GM12878 (cell line): ENCODE results near the gene SEBOX. TPM values are rescaled to one million over a fixed set of nuclear protein-coding genes. Genes with fewer than 3 reads are reported as not detected.

Experiments
- ATAC-seq: fragments of 200-7000 bp; cut with Tn5 transposase; 3 replicates; pipeline ENCODE4 v1.9.1; 2020; ENCODE audit warnings: mild to moderate bottlenecking, moderate library complexity
- BruUV-seq: library from RNA; stranded (reverse); fragments of 400-500 nt; replicated peaks from 2 replicates; lab custom pipeline; 2021; lab: Mats Ljungman, UMichigan
- CTCF ChIA-PET: fragments of 300-600 bp; sonication (Branson Sonifier 250); formaldehyde crosslinking; extraction: SDS; loops from one replicate; lab custom pipeline; 2021; ENCODE audit warnings: inconsistent platforms; lab: Yijun Ruan, JAX
- POLR2A ChIA-PET: fragments of 350-600 bp; formaldehyde crosslinking; extraction: SDS; loops from one replicate; lab custom pipeline; 2021; ENCODE audit warnings: inconsistent platforms; lab: Charles Lee
- RAD21 ChIA-PET: fragments of 300-600 bp; sonication (Branson Sonifier 250); formaldehyde crosslinking; loops from one replicate; lab custom pipeline; 2023; ENCODE audit warnings: antibody characterized with exemption; ENCODE audit not compliant: unreplicated experiment; lab: Charles Lee
- SMC1A ChIA-PET: fragments of 300-600 bp; sonication (Branson Sonifier 250); formaldehyde crosslinking; loops from one replicate; lab custom pipeline; 2023; ENCODE audit not compliant: unreplicated experiment, uncharacterized antibody; lab: Charles Lee
- DNase-seq: peaks from one replicate; pipeline ENCODE4 v3.0.0-alpha.2; 2011; ENCODE audit warnings: low read depth, low spot score
- FAIRE-seq: peaks from 3 replicates; lab custom pipeline; 2011; peaks lifted over from hg19 to GRCh38; lab: Jason Lieb, UNC
- H2AFZ ChIP-seq: 2 replicates; pipeline ENCODE4 v1.6.0; 2011; ENCODE audit warnings: low read depth, low read length, control low read depth; ENCODE audit not compliant: control insufficient read depth
- H3K27ac ChIP-seq: 2 replicates; pipeline ENCODE4 v1.5.1; 2011; ENCODE audit warnings: control low read depth; ENCODE audit not compliant: control insufficient read depth, insufficient read depth
- H3K27me3 ChIP-seq, 2 experiments: replicated peaks in 1 of 2; 2 replicates each; pipeline versions ENCODE4 v1.6.0 to v1.6.1; 2011; ENCODE audit warnings: low read length in 1 of 2; ENCODE audit not compliant: control insufficient read depth in 2 of 2, insufficient read depth in 2 of 2
- H3K36me3 ChIP-seq, 2 experiments: 2 replicates each; pipeline ENCODE4 v1.5.1; 2011; ENCODE audit warnings: low read length in 1 of 2; ENCODE audit not compliant: control insufficient read depth in 2 of 2, insufficient read depth in 2 of 2
- H3K4me1 ChIP-seq: 2 replicates; pipeline ENCODE4 v1.6.1; 2011; ENCODE audit warnings: mild to moderate bottlenecking, low read length, moderate library complexity, mixed read lengths; ENCODE audit not compliant: control insufficient read depth, insufficient read depth
- H3K4me2 ChIP-seq: 2 replicates; pipeline ENCODE4 v1.6.0; 2011; ENCODE audit warnings: control low read depth; ENCODE audit not compliant: control insufficient read depth, insufficient read depth
- H3K4me3 ChIP-seq: fragments of 200-600 bp; sonication (generic); 2 replicates; pipeline ENCODE4 v1.5.1; 2016
- H3K79me2 ChIP-seq: 2 replicates; pipeline ENCODE4 v1.6.0; 2011; ENCODE audit warnings: low read length; ENCODE audit not compliant: control insufficient read depth, insufficient read depth
- H3K9ac ChIP-seq: 2 replicates; pipeline ENCODE4 v1.8.0; 2011; ENCODE audit warnings: low read length, control low read depth, mixed read lengths; ENCODE audit not compliant: control insufficient read depth, insufficient read depth
- H3K9me3 ChIP-seq: replicated peaks from 3 replicates; pipeline ENCODE4 v1.5.1; 2011; ENCODE audit warnings: mild to moderate bottlenecking, low read length; ENCODE audit not compliant: control insufficient read depth, insufficient read depth
- H4K20me1 ChIP-seq: 2 replicates; pipeline ENCODE4 v1.6.0; 2011; ENCODE audit not compliant: control insufficient read depth, insufficient read depth
- ELK1 ChIP-seq: IDR thresholded peaks from 2 replicates; pipeline ENCODE4 v1.6.1; 2012; ENCODE audit warnings: low read depth, low read length, improper control_type of control experiment
- JUNB ChIP-seq: IDR thresholded peaks from 2 replicates; pipeline ENCODE4 v1.6.1; 2016; ENCODE audit warnings: antibody characterized with exemption, mild to moderate bottlenecking
- NFYB ChIP-seq: IDR thresholded peaks from 2 replicates; pipeline ENCODE4 v1.6.1; 2011; ENCODE audit warnings: low read depth, mild to moderate bottlenecking, low read length, improper control_type of control experiment, moderate library complexity; ENCODE audit not compliant: insufficient read depth
- PAX8 ChIP-seq: fragments of 450-650 bp; IDR thresholded peaks from 2 replicates; pipeline ENCODE4 v1.6.1; 2017; ENCODE audit warnings: mild to moderate bottlenecking, moderate library complexity
- POLR2AphosphoS2 ChIP-seq: IDR thresholded peaks from 2 replicates; pipeline ENCODE4 v1.6.1; 2011; ENCODE audit warnings: low read depth, mild to moderate bottlenecking, low read length, improper control_type of control experiment, moderate library complexity
- RUNX3 ChIP-seq: IDR thresholded peaks from 2 replicates; pipeline ENCODE4 v1.6.1; 2012; ENCODE audit warnings: low read length, inconsistent platforms
- TBL1XR1 ChIP-seq: IDR thresholded peaks from 2 replicates; pipeline ENCODE4 v1.6.1; 2012; ENCODE audit warnings: low read depth, low read length, improper control_type of control experiment
- WGBS: methylation state at CpG from one replicate; pipeline ENCODE4 v1.1.6; 2016; ENCODE audit warnings: low lambda C conversion rate; ENCODE audit not compliant: insufficient replicate concordance, insufficient coverage; ENCODE audit errors: missing lambda C conversion rate; 5-methylcytosine and 5-hydroxymethylcytosine counted together
- in situ Hi-C: fragments of 300-500 bp; cut with MboI; formaldehyde crosslinking; loops from 9 replicates; pipeline ENCODE4 v1.14.3; 2018; ENCODE audit warnings: mixed read lengths
- intact Hi-C: fragments of 100-400 bp; cut with micrococcal nuclease; formaldehyde crosslinking; loops from one replicate; pipeline ENCODE4 v1.14.2; 2022; ENCODE audit not compliant: unreplicated experiment
- polyA plus RNA-seq, 11 experiments: library from polyadenylated mRNA; depleted of rRNA in 4 of 11; unstranded in 6 of 11; stranded (reverse) in 5 of 11; fragments of >200 nt; fragmentation: Nextera tagmentation in 4 of 11; fragmentation: Illumina TruSeq in 1 of 11; extraction: Ambion mirVana in 4 of 11; extraction: Trizol in 1 of 11; gene quantifications; 1 replicate in 1 of 11; 2 replicates in 10 of 11; pipeline versions ENCODE4 v1.2.1 to v1.2.3, GENCODE V29; 2011 to 2016; ENCODE audit warnings: inconsistent platforms in 2 of 11, missing spikeins in 2 of 11, low read depth in 1 of 11
- total RNA-seq, 4 experiments: library from RNA; depleted of rRNA in 3 of 4; stranded (reverse); fragments of >200 nt in 3 of 4; fragmentation: Illumina TruSeq in 1 of 4; extraction: Trizol in 1 of 4; gene quantifications; 2 replicates each; pipeline versions ENCODE4 v1.2.1 to v1.2.3, GENCODE V29; 2013 to 2021

SEBOX gene
- total and polyA plus RNA-seq, 10 of the 15 experiments (the other 5 are each of a cell fraction or from before 2014, with no cell fraction given): not detected

- no peak for TF ChIP-seq ELK1
- no peak for TF ChIP-seq PAX8
- TF ChIP-seq POLR2AphosphoS2: no peak
- TF ChIP-seq RUNX3: no peak
- no peak for TF ChIP-seq JUNB
Measured at GRCh38 chr17:28404007-28404406, 39.0 kb upstream of the SEBOX start (continued).

GRCh38 chr17:28402844-28403243 is 37.8 kb upstream of the SEBOX start:
- Histone ChIP-seq H3K4me1 (peaks cover 3% of the 10 kb centered on the region), H3K27me3 (no peaks in the 10 kb centered on the region), H3K27ac (no peak overlapping the region), H3K4me2 (no peak overlapping the region), H4K20me1 (no peaks in the 10 kb centered on the region), H3K9ac (no peak overlapping the region), H3K9me3 (no peaks in the 10 kb centered on the region)
- CTCF ChIA-PET: no interaction called here
- RAD21 ChIA-PET: no interaction called here
- WGBS: 88% methylated on average over 6 of the region's 6 CpGs
- in situ Hi-C loops (no loop called here), intact Hi-C loops (no loop called here)
- ATAC-seq (no peak), FAIRE-seq (no peak)
- BruUV-seq: no TSS peak
- SMC1A ChIA-PET: no interaction called here
- TF ChIP-seq NFYB (no peak), TBL1XR1 (no peak)
- TF ChIP-seq, all 136 proteins: peak for 0
- no peak overlapping the region for H2AFZ ChIP-seq
- H3K36me3 ChIP-seq: peaks cover 0 to 1% of the 10 kb centered on the region in 2 experiments; a peak in 2 of 4 replicates
- no peak overlapping the region for H3K4me3 ChIP-seq
- no peak for DNase-seq
- no peaks in the 10 kb centered on the region for H3K79me2 ChIP-seq
- POLR2A ChIA-PET: no interaction called here
